M059J (cell line): ENCODE data around the gene GUCA1C. TPM values are rescaled to one million over a fixed set of nuclear protein-coding genes. Genes with fewer than 3 reads are reported as not detected.
A peak's percentile ranks its signal among the peaks of the same experiment; 100 is the strongest.

ENCODE experiments used
- DNase-seq: peaks from one replicate; pipeline ENCODE4 v3.0.0-alpha.2; 2012; ENCODE audit warnings: low read depth
- total RNA-seq: library from RNA; depleted of rRNA; stranded (reverse); fragments of >200 nt; shearing (Covaris generic); gene quantifications from 2 replicates; pipeline ENCODE4 v1.2.3, GENCODE V29; 2014; rRNA removed

The GUCA1C gene, protein sequence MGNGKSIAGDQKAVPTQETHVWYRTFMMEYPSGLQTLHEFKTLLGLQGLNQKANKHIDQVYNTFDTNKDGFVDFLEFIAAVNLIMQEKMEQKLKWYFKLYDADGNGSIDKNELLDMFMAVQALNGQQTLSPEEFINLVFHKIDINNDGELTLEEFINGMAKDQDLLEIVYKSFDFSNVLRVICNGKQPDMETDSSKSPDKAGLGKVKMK
- 0.39 TPM in 1 of 2 replicates, not detected in the other for total RNA-seq

GRCh38 chr3:108953700-108954099 lies at the start of gene GUCA1C:
Gene GUCA1C (minus strand): TSS chr3:108953879. CDS start chr3:108953762, 117 bp downstream.
- no peak for DNase-seq

GRCh38 chr3:108998436-108998835 lies 44.8 kb upstream of the GUCA1C start:
- no peak for DNase-seq

DNA sequence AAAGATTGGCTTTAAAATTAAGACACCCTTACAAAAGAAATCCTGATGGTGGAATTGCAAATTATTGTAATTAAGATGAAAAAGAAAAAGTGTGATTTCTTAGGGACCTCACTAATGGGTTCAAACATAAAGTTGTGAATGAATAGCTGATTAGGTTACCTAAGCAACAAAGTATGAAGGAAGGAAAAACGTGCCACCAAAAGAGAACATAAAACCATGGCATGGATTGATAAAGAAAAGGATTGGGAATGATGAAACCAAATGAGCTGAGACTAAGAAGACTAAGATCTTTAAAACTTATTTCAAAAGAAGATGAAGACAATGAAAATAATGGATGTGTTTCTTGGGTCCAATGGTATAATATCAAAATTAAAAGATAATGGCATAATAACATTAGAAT lies 32.2 kb upstream of the GUCA1C start:
- no peak for DNase-seq

GRCh38 chr3:108983051-108983450 lies 29.4 kb upstream of the GUCA1C start:
- DNase-seq: peak; percentile 6

GRCh38 chr3:108976058-108976457 lies 22.4 kb upstream of the GUCA1C start:
- no peak for DNase-seq

DNA sequence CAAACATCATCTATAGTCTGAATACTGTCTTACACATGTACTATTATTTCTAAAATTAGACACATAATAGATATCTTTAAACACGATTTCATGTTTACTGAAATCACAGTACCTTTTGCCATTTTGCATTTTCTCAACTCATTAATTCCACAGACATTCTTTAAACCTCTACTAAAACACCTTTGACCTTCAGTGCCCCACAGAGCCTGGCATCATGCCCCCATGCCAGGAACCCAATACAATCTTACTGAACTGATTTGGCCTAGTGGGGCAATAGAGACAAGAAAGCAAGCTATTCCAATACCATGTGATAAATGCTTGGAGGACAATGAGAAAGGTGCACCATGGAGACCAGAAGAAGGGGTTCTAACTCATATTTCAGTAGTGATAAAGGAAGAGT lies 19.3 kb upstream of the GUCA1C start:
- DNase-seq: no peak

DNA sequence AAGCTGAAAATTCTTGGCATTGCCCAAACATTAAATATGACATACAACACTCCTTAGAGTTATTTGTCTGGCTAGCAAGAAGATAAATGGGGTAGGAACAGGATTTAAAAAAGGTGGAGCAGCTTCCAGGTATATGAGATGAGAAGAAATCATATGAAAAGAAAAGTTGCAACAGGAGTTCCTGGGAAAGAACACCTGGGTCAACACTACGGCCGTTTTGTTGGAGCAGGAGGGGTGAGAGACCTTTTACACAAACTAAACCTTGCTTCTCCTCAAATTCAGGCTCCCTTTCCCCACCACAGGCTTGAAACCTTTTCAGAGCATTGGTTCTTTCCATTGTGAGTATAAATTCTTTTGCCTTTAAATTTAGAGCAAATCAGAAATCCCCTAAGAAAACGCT lies 18.8 kb upstream of the GUCA1C start:
- no peak for DNase-seq

DNA sequence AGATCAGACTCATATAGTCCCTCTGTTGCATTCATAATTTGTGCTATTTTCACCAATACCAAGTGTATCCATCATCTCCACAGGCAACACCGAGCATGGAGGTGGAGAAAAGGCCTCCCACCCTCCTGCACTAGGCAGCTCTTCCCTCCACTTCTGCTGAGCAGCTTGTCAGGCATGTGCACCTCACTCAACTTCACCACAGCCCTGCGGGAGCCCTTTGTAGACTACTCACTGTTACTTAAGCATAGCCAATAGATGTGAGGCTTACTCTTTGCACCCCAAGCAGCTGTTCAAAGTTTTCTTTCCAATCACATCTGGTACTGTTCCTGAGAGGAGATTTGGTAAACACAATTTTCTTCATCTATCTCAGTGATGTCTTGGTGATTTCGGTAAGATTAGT lies 16.9 kb upstream of the GUCA1C start:
- DNase-seq: no peak

DNA sequence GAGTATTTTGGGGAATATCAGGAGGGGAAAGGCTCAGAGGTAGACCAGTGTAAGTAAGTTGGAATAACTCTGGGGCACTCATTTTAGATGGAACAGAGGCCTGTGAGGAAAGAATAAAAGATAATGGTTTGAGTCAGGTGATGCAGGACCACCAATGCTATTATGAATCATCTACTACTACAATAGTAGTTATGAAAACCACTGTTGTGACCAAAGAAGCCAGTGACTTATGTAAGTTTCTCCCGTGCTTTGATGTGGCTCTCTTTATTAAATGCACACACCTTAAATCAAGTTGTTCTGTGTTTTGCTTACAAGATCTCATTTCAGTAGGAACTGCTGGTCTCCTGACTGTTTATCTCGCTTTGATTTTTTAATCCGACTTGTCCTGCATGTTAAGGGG lies 13.1 kb upstream of the GUCA1C start:
- DNase-seq: no peak

DNA sequence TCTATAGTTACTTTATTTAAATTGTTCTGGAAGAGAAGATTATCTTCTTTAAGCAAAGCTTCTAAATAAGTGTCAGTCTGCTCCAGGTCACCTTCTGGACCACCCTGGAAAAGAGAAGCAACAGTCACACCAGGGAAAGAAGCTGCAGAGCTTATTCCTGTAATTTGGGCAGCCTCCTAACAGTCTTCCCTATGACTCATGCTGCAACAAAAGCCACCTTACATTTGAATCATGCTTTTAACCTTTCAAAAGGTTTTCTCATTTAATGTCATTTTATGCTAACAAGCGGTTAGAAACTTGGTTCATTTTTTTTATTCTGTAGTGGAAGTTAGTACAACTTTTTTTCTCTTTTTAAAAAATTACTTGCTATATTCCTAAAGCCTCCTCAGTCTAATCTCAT lies 5.3 kb upstream of the GUCA1C start:
- DNase-seq: peak; percentile 64

DNA sequence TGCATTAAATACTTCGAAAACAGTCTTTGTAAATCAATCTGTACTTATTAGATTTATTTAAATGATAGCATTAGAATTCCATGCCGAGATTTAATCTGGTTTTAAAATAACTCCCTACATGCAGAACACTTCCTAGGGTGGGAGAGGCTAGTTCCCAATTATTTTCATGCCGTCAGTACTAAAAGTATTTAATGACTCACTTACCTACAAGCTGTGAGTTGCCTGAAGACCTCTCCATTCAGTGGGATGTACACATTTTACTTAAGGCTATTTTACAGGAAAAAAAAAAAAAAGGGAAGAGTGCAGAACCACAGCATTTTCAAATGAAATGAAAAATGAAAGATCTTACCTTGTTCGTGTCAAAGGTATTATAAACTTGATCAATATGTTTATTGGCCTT lies 469 bp downstream of the GUCA1C start:
- peak; percentile 27 for DNase-seq

- DNase-seq: no peak
Observed at GRCh38 chr3:108951820-108952501, 1.7 kb downstream of the GUCA1C start.

GRCh38 chr3:108947855-108948254 lies 5.8 kb downstream of the GUCA1C start:
- DNase-seq: no peak

- DNase-seq: peak; percentile 84
Observed at GRCh38 chr3:108946292-108947285, 7.1 kb downstream of the GUCA1C start.

DNA sequence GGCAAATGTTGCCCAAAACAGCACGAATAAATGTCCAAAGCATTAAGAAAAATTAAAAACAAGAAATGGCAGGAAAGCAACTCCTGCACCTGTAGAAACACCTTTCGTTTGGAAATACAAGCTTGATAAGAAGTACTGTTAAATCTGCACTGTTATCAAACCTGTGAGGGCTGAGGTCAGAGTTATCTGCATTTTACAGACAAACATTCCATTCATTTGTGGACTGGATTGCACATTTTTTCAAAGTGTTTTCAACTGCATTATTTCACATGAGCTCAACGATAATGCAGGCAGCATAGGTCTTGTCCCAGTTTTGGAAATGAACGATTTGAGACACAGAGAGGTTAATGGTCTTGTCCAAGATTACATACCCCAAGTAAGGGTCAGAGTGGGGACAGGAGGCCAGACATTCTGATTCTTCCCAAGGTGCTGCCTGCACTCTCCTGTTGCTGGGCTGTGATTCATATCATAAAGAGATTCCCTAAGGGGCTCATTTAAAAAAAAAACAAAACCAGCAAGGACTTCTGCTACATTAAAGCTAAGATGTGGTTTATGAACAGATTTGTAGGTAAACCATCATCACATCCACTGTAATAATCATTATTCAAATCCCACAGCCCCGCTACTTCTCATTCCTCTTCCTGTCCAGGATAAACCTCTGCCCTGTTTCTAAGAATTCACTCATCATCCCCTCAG lies 13.0 kb downstream of the GUCA1C start:
- peak; percentile 79 for DNase-seq

- peak; percentile 27 for DNase-seq
Observed at GRCh38 chr3:108940166-108940565, 13.5 kb downstream of the GUCA1C start.

DNA sequence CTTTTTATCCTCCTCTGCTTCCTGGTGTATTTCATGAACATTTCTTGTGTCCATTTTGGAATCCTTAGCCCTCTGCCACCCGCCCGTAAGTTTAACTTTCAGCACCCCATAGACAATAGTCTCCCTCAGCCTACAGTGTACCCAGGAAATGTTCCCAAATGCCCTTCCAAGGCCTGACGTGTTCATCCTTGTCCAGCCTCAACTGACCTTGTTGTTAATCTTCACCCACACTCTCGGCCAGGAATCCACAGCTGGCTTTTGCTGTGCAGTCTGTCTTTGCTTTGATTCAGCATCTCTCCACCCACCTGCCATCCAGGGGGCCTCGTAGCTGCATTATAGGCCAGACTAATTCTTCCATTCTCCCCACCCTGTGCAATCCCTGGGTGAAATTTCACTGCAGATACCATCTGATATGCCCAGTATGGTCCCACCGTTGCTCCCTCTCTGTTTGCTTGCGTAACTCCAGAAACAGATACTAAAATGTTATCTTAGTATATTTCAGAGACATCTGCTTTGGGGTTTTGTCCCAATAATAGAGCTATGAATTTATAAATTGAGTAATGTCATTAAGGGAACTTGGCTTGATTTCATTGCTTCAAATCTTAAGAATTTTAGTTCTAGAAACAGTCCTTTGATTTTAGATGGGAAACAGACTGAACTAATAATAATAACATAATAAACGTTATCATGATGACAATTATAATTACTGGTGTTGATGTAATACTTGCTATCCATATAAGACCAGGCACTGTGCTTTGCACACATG lies 16.6 kb downstream of the GUCA1C start:
- DNase-seq: no peak

DNA sequence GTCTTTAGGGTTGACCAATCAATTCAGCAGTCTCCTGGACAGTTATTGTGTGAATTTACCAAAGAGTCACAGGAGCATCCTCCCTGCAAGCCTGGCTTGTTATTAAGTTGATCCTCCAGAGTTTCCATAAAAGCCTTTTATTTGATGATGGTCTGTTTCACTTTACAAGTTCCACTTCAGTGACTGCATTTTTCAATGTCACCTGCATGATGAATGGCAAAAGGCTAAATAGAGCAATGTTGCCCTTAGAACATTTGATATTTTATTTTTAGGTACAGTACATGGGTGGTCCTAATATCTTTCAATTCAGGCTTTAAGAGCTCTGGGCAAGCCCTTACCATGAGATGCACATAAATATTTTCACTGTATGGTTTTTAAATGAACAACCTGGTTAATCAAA lies 22.6 kb downstream of the GUCA1C start:
- DNase-seq: no peak

- DNase-seq: no peak
Observed at GRCh38 chr3:108918866-108919265, 34.8 kb downstream of the GUCA1C start.

GRCh38 chr3:108914774-108915641 lies 38.7 kb downstream of the GUCA1C start:
- peak; percentile 77 for DNase-seq
